HAP-1 (cell line): ENCODE data around the gene SMARCD3.

Experiments used
- DNase-seq, 2 experiments: peaks; one replicate each; pipeline ENCODE4 v3.0.0-alpha.2; 2016 to 2020; ENCODE audit warnings: low spot score in 2 of 2
- H3K27me3 ChIP-seq: fragments of 250-450 bp; sonication (Bioruptor Pico); 2 replicates; pipeline ENCODE4 v1.5.1; 2020; ENCODE audit warnings: low read depth, mild to moderate bottlenecking, moderate library complexity
- H3K36me3 ChIP-seq: fragments of 250-450 bp; sonication (Bioruptor Pico); replicated peaks from 2 replicates; pipeline ENCODE4 v1.5.1; 2020; ENCODE audit warnings: mild to moderate bottlenecking
- H3K4me1 ChIP-seq: fragments of 250-450 bp; sonication (Bioruptor Pico); 2 replicates; pipeline ENCODE4 v1.5.1; 2020; ENCODE audit warnings: mild to moderate bottlenecking
- H3K4me3 ChIP-seq: fragments of 250-450 bp; sonication (Bioruptor Pico); 2 replicates; pipeline ENCODE4 v1.5.1; 2020; ENCODE audit warnings: mild to moderate bottlenecking, moderate library complexity
- H3K9me3 ChIP-seq: fragments of 250-450 bp; sonication (Bioruptor Pico); 2 replicates; pipeline ENCODE4 v1.5.1; 2020; ENCODE audit warnings: mild to moderate bottlenecking, moderate library complexity
- in situ Hi-C: fragments of 300-500 bp; cut with MboI; formaldehyde crosslinking; loops from 3 replicates; pipeline ENCODE4 v1.14.3; 2020; ENCODE audit warnings: low sequenced_read_pairs, inconsistent platforms, mixed read lengths

SMARCD3 gene

GRCh38 chr7:151276666-151277590, 28.4 kb upstream of the SMARCD3 start:
- H3K4me3 ChIP-seq = peak overlapping the region; percentile 18
- peak; percentile 63 to 78 for DNase-seq
- no peaks in the 10 kb centered on the region for H3K36me3 ChIP-seq
- no peaks in the 10 kb centered on the region for H3K9me3 ChIP-seq
- in situ Hi-C loops = no loop called here
- no peaks in the 10 kb centered on the region for H3K4me1 ChIP-seq
- no peaks in the 10 kb centered on the region for H3K27me3 ChIP-seq

- in situ Hi-C loops = no loop called here
- 0 out of 2 replicates have a peak overlapping the region, but pooled peaks have one; percentile 8 for H3K4me3 ChIP-seq
- no peaks in the 10 kb centered on the region for H3K27me3 ChIP-seq
- no peaks in the 10 kb centered on the region for H3K9me3 ChIP-seq
- no peaks in the 10 kb centered on the region for H3K4me1 ChIP-seq
- DNase-seq = no peak
- H3K36me3 ChIP-seq = no peaks in the 10 kb centered on the region
Observed at GRCh38 chr7:151275813-151276577, 27.5 kb upstream of the SMARCD3 start.

GRCh38 chr7:151274936-151275812, 26.7 kb upstream of the SMARCD3 start:
- H3K27me3 ChIP-seq = no peaks in the 10 kb centered on the region
- in situ Hi-C loops = no loop called here

GRCh38 chr7:151274396-151274795, 25.9 kb upstream of the SMARCD3 start:
- no peaks in the 10 kb centered on the region for H3K9me3 ChIP-seq
- no peaks in the 10 kb centered on the region for H3K27me3 ChIP-seq
- no peaks in the 10 kb centered on the region for H3K36me3 ChIP-seq
- DNase-seq = no peak
- in situ Hi-C loops = no loop called here
- no peak overlapping the region for H3K4me3 ChIP-seq
- H3K4me1 ChIP-seq = no peaks in the 10 kb centered on the region

More at GRCh38 chr7:151274936-151275812, 26.7 kb upstream of the SMARCD3 start:
- DNase-seq = no peak
- no peaks in the 10 kb centered on the region for H3K9me3 ChIP-seq
- H3K4me1 ChIP-seq = no peaks in the 10 kb centered on the region
- H3K4me3 ChIP-seq = no peak overlapping the region
- H3K36me3 ChIP-seq = no peaks in the 10 kb centered on the region

- Histone ChIP-seq H3K9me3 (no peaks in the 10 kb centered on the region), H3K36me3 (no peaks in the 10 kb centered on the region), H3K4me3 (no peak overlapping the region), H3K27me3 (no peaks in the 10 kb centered on the region), H3K4me1 (no peaks in the 10 kb centered on the region)
- in situ Hi-C loops = no loop called here
- no peak for DNase-seq
Observed at GRCh38 chr7:151273651-151274390, 25.3 kb upstream of the SMARCD3 start.

GRCh38 chr7:151272877-151273276, 24.4 kb upstream of the SMARCD3 start:
- Histone ChIP-seq H3K9me3 (no peaks in the 10 kb centered on the region), H3K36me3 (no peaks in the 10 kb centered on the region), H3K4me3 (no peak overlapping the region), H3K4me1 (no peaks in the 10 kb centered on the region), H3K27me3 (no peaks in the 10 kb centered on the region)
- DNase-seq = no peak
- in situ Hi-C loops = no loop called here

- Histone ChIP-seq H3K27me3 (no peaks in the 10 kb centered on the region), H3K4me3 (no peak overlapping the region), H3K9me3 (no peaks in the 10 kb centered on the region), H3K36me3 (no peaks in the 10 kb centered on the region), H3K4me1 (no peaks in the 10 kb centered on the region)
- no peak for DNase-seq
- in situ Hi-C loops = no loop called here
Observed at GRCh38 chr7:151272405-151272804, 23.9 kb upstream of the SMARCD3 start.

GRCh38 chr7:151271699-151272355, 23.3 kb upstream of the SMARCD3 start:
- no peak for DNase-seq
- Histone ChIP-seq H3K9me3 (no peaks in the 10 kb centered on the region), H3K27me3 (no peaks in the 10 kb centered on the region), H3K36me3 (no peaks in the 10 kb centered on the region), H3K4me1 (no peaks in the 10 kb centered on the region), H3K4me3 (no peak overlapping the region)
- in situ Hi-C loops = no loop called here

- H3K4me3 ChIP-seq = no peak overlapping the region
- DNase-seq = no peak
- in situ Hi-C loops = no loop called here
- no peaks in the 10 kb centered on the region for H3K27me3 ChIP-seq
- H3K4me1 ChIP-seq = no peaks in the 10 kb centered on the region
- no peaks in the 10 kb centered on the region for H3K36me3 ChIP-seq
- no peaks in the 10 kb centered on the region for H3K9me3 ChIP-seq
Observed at GRCh38 chr7:151269511-151269910, 21.0 kb upstream of the SMARCD3 start.

- DNase-seq = no peak
- no peaks in the 10 kb centered on the region for H3K36me3 ChIP-seq
- in situ Hi-C loops = no loop called here
Observed at GRCh38 chr7:151265351-151265931, 16.9 kb upstream of the SMARCD3 start.

GRCh38 chr7:151264615-151265014, 16.1 kb upstream of the SMARCD3 start:
- Histone ChIP-seq H3K4me1 (no peaks in the 10 kb centered on the region), H3K27me3 (peaks cover 12% of the 10 kb centered on the region; the same call in 1 of the 2 replicates), H3K9me3 (no peaks in the 10 kb centered on the region), H3K36me3 (no peaks in the 10 kb centered on the region), H3K4me3 (no peak overlapping the region)
- DNase-seq = no peak
- in situ Hi-C loops = no loop called here

More at GRCh38 chr7:151265351-151265931, 16.9 kb upstream of the SMARCD3 start:
- Histone ChIP-seq H3K4me1 (no peaks in the 10 kb centered on the region), H3K9me3 (no peaks in the 10 kb centered on the region), H3K27me3 (peaks cover 10% of the 10 kb centered on the region; the same call in 1 of the 2 replicates), H3K4me3 (no peak overlapping the region)

GRCh38 chr7:151261529-151261928, 13.0 kb upstream of the SMARCD3 start:
- Histone ChIP-seq H3K4me3 (no peak overlapping the region), H3K36me3 (no peaks in the 10 kb centered on the region), H3K27me3 (peaks cover 27% of the 10 kb centered on the region), H3K4me1 (no peaks in the 10 kb centered on the region), H3K9me3 (no peaks in the 10 kb centered on the region)
- in situ Hi-C loops = no loop called here
- DNase-seq = no peak
